GM18502 (cell line): ENCODE results near the gene GPATCH2.
"Not testable (repeated sequence)": the region's sequence is repeated elsewhere in the genome, so short reads cannot be mapped to it uniquely, and the experiment has no call there.

Experiments used
- ATAC-seq: cut with Tn5 transposase; IDR thresholded peaks from one replicate; pipeline ENCODE4 v1.9.1; 2021; ENCODE audit warnings: mild to moderate bottlenecking; ENCODE audit not compliant: unreplicated experiment, poor library complexity

The GPATCH2 gene

GRCh38 chr1:217388522-217389065, 242.3 kb downstream of the GPATCH2 start:
- ATAC-seq = no peak

DNA sequence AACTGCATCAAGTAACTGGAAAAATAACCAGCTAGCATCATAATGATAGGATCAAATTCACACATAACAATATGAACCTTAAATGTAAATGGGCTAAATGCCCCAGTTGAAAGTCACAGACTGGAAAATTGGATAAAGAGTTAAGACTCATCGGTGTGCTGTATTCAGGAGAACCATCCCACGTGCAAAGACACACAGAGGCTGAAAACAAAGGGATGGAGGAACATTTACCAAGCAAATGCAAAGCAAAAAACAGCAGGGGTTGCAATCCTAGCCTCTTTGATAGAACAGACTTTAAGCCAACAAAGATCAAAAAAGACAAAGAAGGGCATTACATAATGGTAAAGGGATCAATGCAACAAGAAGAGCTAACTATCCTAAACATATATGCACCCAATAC, 249.1 kb downstream of the GPATCH2 start:
- not testable (repeated sequence) for ATAC-seq

DNA sequence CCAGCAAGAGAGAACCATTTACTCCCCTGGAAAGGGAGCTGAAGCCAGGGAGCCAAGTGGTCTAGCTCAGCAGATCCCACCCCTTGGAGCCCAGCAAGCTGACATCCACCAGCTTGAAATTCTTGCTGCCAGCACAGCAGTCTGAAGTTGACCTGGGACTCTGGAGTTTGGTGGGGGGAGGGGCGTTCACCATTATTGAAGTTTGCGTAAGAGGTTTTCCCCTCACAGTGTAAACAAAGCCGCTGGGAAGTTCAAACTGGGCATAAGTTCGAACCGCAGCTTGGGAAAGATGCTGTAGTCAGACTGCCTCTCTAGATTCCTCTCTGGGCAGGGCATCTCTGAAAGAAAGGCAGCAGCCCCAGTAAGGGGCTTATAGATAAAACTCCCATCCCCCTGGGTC, 251.1 kb downstream of the GPATCH2 start:
- ATAC-seq = not testable (repeated sequence)

DNA sequence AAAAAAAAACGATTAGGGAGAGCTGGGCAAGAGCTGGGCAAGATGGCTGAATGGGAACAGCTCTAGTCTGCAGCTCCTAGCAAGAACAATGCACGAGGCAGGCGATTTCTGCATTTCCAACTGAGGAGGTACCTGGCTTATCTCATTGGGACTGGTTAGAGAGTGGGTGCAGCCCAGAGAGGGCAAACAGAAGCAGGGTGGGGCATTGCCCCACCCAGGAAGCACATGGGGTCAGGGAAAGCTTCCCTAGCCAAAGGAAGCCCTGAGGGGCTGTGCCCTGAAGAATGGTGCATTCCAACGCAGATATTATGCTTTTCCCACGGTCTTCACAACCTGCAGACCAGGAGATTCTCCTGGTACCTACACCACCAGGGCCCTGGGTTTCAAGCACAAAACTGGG, 251.6 kb downstream of the GPATCH2 start:
- ATAC-seq = no peak
